Embryonic facial prominence (tissue), 1 donor: ENCODE results near the gene CNTN2.

Source experiments
- DNase-seq: peaks from one replicate; pipeline ENCODE4 v3.0.0-alpha.2; 2016; ENCODE audit errors: extremely low spot score

Gene CNTN2

DNA sequence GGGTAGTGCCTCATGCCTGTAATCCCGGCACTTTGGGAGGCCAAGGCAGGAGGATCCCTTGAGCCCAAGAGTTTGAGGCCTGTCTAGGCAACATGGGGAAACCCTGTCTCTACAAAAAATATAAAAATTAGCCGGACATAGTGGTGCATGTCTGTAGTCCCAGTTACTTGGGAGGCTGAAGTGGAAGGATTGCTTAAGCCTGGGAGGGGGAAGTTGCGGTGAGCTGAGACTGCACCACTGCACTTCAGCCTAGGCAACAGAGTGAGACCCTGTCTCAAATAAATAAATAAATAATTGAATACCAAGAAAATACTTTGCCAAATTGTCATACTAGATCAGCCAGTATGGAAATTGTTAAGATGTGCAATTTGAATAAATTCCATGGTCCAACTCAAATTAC, 84.6 kb downstream of the CNTN2 start:
- no peak for DNase-seq
